Mesenteric fat pad (tissue), 1 donor: ENCODE measurements around the gene MAP7. TPM values are rescaled to one million over a fixed set of nuclear protein-coding genes. Genes with fewer than 3 reads are reported as not detected.
"Not testable (repeated sequence)": the region's sequence is repeated elsewhere in the genome, so short reads cannot be mapped to it uniquely, and the experiment has no call there.

ENCODE experiments used
- DNase-seq: peaks from one replicate; pipeline ENCODE4 v3.0.0-alpha.2; 2020; ENCODE audit warnings: low spot score
- total RNA-seq: library from RNA; stranded (reverse); fragmentation: NEBNext Ultra II Directional; extraction: Animal tissue kit (Norgen Biotek cat#: 25700); gene quantifications from one replicate; pipeline ENCODE4 v1.2.1, GENCODE V29; 2021
- donor health status: DM: yes; HTN: yes; CAD: no.

MAP7 gene
- total RNA-seq, 1 donor from 2014 or later: 5.2 TPM

DNA sequence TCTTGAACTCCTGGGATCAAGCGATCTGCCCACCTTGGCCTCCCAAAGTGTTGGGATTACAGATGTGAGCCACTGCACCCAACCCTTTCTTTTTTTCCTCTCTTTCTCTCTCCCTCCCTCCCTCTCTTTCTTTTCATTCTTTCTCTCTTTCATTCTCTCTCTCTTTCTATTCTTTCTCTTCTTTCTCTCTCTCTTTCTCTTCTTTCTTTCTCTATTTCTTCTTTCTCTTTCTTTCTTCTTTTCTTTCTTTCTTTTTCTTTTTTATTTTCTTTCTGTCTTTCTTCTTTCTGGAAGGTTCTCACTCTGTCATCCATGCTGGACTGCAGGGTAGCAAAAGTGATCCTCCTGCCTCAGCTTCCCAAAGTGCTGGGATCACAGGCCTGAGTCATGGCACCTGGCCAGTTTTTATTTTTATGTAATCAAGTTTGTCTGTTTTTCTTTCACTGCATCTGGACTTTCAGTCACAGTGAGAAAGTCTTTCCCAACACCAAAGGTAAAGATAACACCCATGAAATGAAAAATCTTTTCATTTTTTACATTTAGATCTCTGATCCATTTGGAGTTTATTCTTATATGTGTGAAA is 240.4 kb downstream of the MAP7 start:
- no peak for DNase-seq

DNA sequence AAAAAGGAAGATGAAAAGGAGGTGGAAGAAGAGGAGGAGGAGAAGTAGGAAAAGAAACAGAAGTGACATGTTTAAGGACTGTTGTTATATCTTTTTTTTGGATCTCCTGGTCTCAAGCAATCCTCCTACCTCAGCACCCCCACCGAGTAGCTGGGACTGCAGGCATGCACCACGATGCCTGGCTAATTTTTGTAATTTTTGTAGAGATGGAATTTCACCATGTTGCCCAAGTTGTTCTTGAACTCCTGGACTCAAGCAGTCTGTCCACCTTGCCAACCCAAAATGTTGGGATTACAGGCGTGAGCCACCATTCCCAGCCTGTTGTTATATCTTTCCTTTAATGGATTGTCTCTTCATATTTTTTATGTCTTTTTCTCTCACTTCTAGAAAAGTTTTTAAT is 241.1 kb downstream of the MAP7 start:
- DNase-seq: no peak

DNA sequence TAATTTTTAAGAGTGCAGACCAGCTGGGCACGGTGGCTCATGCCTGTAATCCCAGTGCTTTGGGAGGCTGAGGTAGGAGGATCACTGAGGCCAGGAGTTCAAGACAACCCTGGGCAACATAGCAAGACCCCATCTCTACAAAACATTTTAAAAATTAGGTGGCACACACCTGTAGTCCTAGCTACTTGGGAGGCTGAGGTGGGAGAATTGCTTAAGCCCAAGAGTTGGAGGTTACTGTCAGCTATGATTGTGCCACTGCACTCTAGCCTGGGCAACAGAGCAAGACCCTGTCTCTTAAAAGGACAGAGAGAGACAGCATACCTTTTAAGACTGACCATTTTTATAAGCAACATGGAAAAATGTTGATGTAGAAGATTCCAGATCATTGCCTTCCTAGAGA is 241.8 kb downstream of the MAP7 start:
- not testable (repeated sequence) for DNase-seq

DNA sequence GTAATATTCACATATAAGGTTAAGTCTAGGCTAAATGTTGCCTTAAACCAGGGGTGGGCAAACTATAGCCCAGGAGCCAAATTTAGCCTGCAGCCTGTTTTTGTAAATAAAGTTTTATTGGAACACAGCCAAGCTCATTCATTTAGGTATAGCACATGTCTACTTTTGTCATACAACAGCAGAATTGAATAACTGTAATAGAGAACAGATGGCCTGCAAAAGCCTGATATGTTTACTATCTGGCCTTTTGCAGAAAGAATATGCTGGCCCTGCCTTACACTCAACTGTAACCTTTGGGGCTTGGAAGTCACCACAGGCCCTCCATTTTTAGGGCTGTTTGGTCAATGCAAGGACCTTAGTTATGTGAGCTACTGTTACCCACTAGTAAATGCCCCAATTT is 242.9 kb downstream of the MAP7 start:
- no peak for DNase-seq

DNA sequence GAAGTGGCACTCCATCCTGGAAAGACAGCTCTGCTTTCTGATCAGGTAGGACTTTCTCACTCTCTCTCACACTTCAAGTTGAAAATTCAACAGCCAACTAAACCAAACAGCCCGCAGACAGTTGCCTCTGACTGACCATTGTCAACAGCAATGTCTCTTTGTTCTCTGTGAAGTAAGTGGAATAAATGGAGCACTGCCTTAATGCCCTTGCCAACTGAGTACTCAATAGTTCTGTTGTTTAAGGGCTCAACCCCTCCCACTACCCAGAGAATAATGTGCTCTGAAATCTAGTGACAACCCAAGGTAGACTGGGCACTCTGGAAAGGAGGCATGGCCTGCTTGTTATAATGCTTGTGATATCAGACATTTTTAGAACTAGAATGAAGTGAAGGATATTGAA is 243.8 kb downstream of the MAP7 start:
- DNase-seq: no peak

DNA sequence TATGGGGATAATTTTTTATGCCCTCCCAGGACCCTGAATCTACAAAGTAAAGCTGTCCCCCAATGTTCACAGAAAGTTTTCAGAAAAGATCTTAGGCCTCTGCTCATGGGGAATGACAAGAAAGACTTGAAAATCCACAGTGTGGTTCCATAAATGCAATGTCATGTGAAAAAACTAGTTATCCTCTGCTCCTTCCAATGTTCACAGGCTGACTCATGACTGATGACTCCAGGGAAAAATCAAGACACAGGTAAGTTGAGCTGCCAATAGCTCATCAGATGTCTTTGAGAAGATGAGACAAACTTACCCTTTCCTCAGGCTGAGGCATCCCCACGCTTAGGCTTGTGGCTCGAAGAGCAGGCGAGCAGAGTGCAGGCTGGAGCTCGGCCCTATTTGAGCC is 245.8 kb downstream of the MAP7 start:
- DNase-seq: no peak

DNA sequence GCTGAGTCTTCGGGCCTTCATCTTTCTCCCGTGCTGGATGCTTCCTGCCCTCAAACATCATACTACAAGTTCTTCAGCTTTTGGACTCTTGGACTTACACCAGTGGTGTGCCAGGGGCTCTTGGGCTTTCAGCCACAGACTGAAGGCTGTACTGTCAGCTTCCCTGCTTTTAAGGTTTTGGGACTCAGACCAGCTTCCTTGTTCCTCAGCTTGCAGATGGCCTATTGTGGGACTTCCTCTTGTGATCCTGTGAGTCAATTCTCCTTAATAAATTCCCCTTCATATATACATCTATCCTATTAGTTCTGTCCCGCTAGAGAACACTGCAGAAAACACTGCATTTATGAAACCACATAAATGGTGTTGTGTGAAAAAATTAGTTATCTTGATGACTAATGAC is 246.7 kb downstream of the MAP7 start:
- DNase-seq: no peak

DNA sequence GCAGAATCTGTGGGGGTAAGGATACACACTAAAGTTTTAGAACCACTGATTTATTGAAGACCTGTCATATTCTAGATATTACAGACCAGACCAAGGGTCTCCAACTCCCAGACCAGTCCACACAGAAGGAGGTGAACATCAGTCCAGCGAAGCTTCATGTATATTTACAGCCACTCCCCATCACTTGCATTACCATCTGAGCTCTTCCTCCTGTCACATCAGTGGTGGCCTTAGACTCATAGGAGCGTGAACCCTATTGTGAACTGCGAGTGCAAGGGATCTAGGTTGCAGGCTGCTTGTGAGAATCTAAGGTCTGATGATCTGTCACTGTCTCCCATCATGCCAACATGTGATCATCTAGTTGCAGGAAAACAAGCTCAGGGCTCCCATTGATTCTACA is 255.6 kb downstream of the MAP7 start:
- no peak for DNase-seq

Other genes with a start within 250 kb of the MAP7 start
- 24.4 TPM for gene MAP3K5, start 242.1 kb upstream of the MAP7 start, total RNA-seq